OCI-LY7 (cell line): ENCODE results near the gene CTSZ.

Experiments used
- CTCF ChIP-seq: fragments of 200-600 bp; sonication (generic); conservative IDR thresholded peaks from 2 replicates; pipeline ENCODE4 v1.5.1; 2014; ENCODE audit warnings: mild to moderate bottlenecking, antibody characterized with exemption, low read length, moderate library complexity, mixed read lengths
- EZH2phosphoT487 ChIP-seq: fragments of 200-600 bp; sonication (generic); IDR thresholded peaks from 2 replicates; pipeline ENCODE4 v1.6.1; 2018; ENCODE audit warnings: low read depth, borderline replicate concordance, mild to moderate bottlenecking, mixed run types, antibody characterized with exemption, low read length, moderate library complexity, mixed read lengths

- TF ChIP-seq CTCF (no peak), EZH2phosphoT487 (no peak)
These were observed 8.4 kb downstream of the CTSZ start for GRCh38 chr20:58998656-58999055.
